Ammon's horn (tissue), 1 donor: ENCODE measurements around the gene PIM3.
A peak's percentile ranks its signal among the peaks of the same experiment; 100 is the strongest.

ENCODE experiments used
- DNase-seq: peaks from one replicate; pipeline ENCODE4 v3.0.0-alpha.2; 2016; ENCODE audit warnings: low spot score

Gene PIM3

GRCh38 chr22:49960159-49961004 is at the start of gene PIM3:
Gene PIM3, plus strand, starts transcription at chr22:49960772. Its CDS starts 176 bp downstream, at chr22:49960948.
- DNase-seq = peak; percentile 91

GRCh38 chr22:49911881-49912625 is 48.5 kb upstream of the PIM3 start:
- DNase-seq = no peak

- DNase-seq = no peak
These were observed 47.5 kb upstream of the PIM3 start for GRCh38 chr22:49913026-49913425.

- no peak for DNase-seq
These were observed 47.1 kb upstream of the PIM3 start for GRCh38 chr22:49913446-49913845.

GRCh38 chr22:49914256-49914655 is 46.3 kb upstream of the PIM3 start:
- DNase-seq = no peak

GRCh38 chr22:49915610-49916009 is 45.0 kb upstream of the PIM3 start:
- no peak for DNase-seq

GRCh38 chr22:49916831-49917230 is 43.7 kb upstream of the PIM3 start:
- no peak for DNase-seq

- DNase-seq = peak; percentile 98
These were observed 42.3 kb upstream of the PIM3 start, which contains the start of the genes ALG12 and CRELD2 for GRCh38 chr22:49917974-49918910. Gene ALG12, minus strand, starts transcription at chr22:49918438. Its CDS starts 4,673 bp downstream, at chr22:49913765. Gene CRELD2, plus strand, starts transcription at chr22:49918634. Its CDS starts 136 bp downstream, at chr22:49918770.

GRCh38 chr22:49918911-49919881 is 41.4 kb upstream of the PIM3 start:
- DNase-seq = no peak

GRCh38 chr22:49920859-49921258 is 39.7 kb upstream of the PIM3 start:
- DNase-seq = no peak

GRCh38 chr22:49921508-49922278 is 38.9 kb upstream of the PIM3 start:
- no peak for DNase-seq

GRCh38 chr22:49922484-49922883 is 38.1 kb upstream of the PIM3 start:
- DNase-seq = no peak

GRCh38 chr22:49922926-49923325 is 37.6 kb upstream of the PIM3 start:
- no peak for DNase-seq

GRCh38 chr22:49923445-49923844 is 37.1 kb upstream of the PIM3 start:
- no peak for DNase-seq

- DNase-seq = no peak
These were observed 36.3 kb upstream of the PIM3 start for GRCh38 chr22:49924113-49924833.

GRCh38 chr22:49925525-49926128 is 34.9 kb upstream of the PIM3 start:
- no peak for DNase-seq

- DNase-seq = no peak
These were observed 33.7 kb upstream of the PIM3 start for GRCh38 chr22:49926916-49927315.

GRCh38 chr22:49927483-49928184 is 32.9 kb upstream of the PIM3 start:
- DNase-seq = no peak
